GM13976 (cell line): ENCODE results near the gene IGF1R.

Experiments
- DNase-seq: peaks from one replicate; pipeline ENCODE4 v3.0.0; 2012; ENCODE audit warnings: low spot score
- CTCF ChIP-seq: IDR thresholded peaks from 2 replicates; pipeline ENCODE4 v1.5.1; 2012; ENCODE audit warnings: borderline replicate concordance, mild to moderate bottlenecking; ENCODE audit not compliant: insufficient read depth; ENCODE audit errors: extremely low read depth, missing control alignments, control extremely low read depth
- in situ Hi-C: fragments of 300-500 bp; cut with MboI; formaldehyde crosslinking; loops from one replicate; pipeline ENCODE4 v1.12.0; 2022; ENCODE audit warnings: low sequenced_read_pairs, mixed read lengths, inconsistent platforms; ENCODE audit not compliant: unreplicated experiment

Gene IGF1R

GRCh38 chr15:98889930-98890695 lies 241.8 kb downstream of the IGF1R start:
- in situ Hi-C loops, result loop anchor here (10.0 kb wide), 1 partner anchor 185 kb away; no protein-coding TSS in a partner anchor
- TF ChIP-seq CTCF, result no peak
- no peak for DNase-seq

GRCh38 chr15:98891301-98891700 lies 243.0 kb downstream of the IGF1R start:
- in situ Hi-C loops, result no loop called here
- DNase-seq, result no peak
- no peak for TF ChIP-seq CTCF

GRCh38 chr15:98893401-98893800 lies 245.1 kb downstream of the IGF1R start:
- TF ChIP-seq CTCF, result no peak
- no peak for DNase-seq
- in situ Hi-C loops, result no loop called here

GRCh38 chr15:98894312-98894711 lies 246.0 kb downstream of the IGF1R start:
- DNase-seq, result no peak
- TF ChIP-seq CTCF, result no peak
- in situ Hi-C loops, result no loop called here

GRCh38 chr15:98896002-98896721 lies 247.8 kb downstream of the IGF1R start:
- no peak for DNase-seq
- no peak for TF ChIP-seq CTCF
- in situ Hi-C loops, result no loop called here

GRCh38 chr15:98896802-98897732 lies 248.7 kb downstream of the IGF1R start:
- DNase-seq, result no peak
- TF ChIP-seq CTCF, result no peak
- in situ Hi-C loops, result no loop called here
